Ishikawa (cell line): ENCODE measurements around the gene SHISA5.

Experiments used
- CREB1 ChIP-seq: IDR thresholded peaks from 2 replicates; pipeline ENCODE4 v1.6.1; 2012; ENCODE audit warnings: low read depth
- EP300 ChIP-seq: IDR thresholded peaks from 2 replicates; pipeline ENCODE4 v1.6.1; 2012; ENCODE audit warnings: borderline replicate concordance
- MAX ChIP-seq: IDR thresholded peaks from 2 replicates; pipeline ENCODE4 v1.6.1; 2012
- RAD21 ChIP-seq: IDR thresholded peaks from 2 replicates; pipeline ENCODE4 v1.6.1; 2012; ENCODE audit warnings: low read depth
- REST ChIP-seq: IDR thresholded peaks from 2 replicates; pipeline ENCODE4 v1.6.1; 2012; ENCODE audit warnings: low read depth, mild to moderate bottlenecking
- TAF1 ChIP-seq: IDR thresholded peaks from 2 replicates; pipeline ENCODE4 v1.6.1; 2012; ENCODE audit warnings: low read depth, mild to moderate bottlenecking
- TCF12 ChIP-seq: IDR thresholded peaks from 2 replicates; pipeline ENCODE4 v1.6.1; 2012; ENCODE audit warnings: low read depth
- YY1 ChIP-seq: IDR thresholded peaks from 2 replicates; pipeline ENCODE4 v1.6.1; 2012; ENCODE audit warnings: low read depth
- ZBTB7A ChIP-seq: IDR thresholded peaks from 2 replicates; pipeline ENCODE4 v1.6.1; 2012; ENCODE audit warnings: low read depth

- no peak for TF ChIP-seq YY1
- TF ChIP-seq REST: no peak
- no peak for TF ChIP-seq MAX
- no peak for TF ChIP-seq ZBTB7A
- no peak for TF ChIP-seq TCF12
- no peak for TF ChIP-seq EP300
- TF ChIP-seq TAF1: no peak
- TF ChIP-seq RAD21: no peak
- TF ChIP-seq CREB1: no peak
Observed at GRCh38 chr3:48518638-48519276, 14.8 kb upstream of the SHISA5 start.
